ENCODE data around the gene LRP1-AS.

LRP1-AS gene

GRCh38 chr12:57097554-57097835 lies 49.9 kb downstream of the LRP1-AS start:
- DNase-seq (ENCODE audit: low read depth) = no peak

- DNase-seq (ENCODE audit: low read depth) = no peak
Measured at GRCh38 chr12:57096748-57097553, 50.5 kb downstream of the LRP1-AS start.

- DNase-seq (ENCODE audit: low read depth) = peak; percentile 48
Measured at GRCh38 chr12:57096099-57096572, 51.3 kb downstream of the LRP1-AS start.

DNA sequence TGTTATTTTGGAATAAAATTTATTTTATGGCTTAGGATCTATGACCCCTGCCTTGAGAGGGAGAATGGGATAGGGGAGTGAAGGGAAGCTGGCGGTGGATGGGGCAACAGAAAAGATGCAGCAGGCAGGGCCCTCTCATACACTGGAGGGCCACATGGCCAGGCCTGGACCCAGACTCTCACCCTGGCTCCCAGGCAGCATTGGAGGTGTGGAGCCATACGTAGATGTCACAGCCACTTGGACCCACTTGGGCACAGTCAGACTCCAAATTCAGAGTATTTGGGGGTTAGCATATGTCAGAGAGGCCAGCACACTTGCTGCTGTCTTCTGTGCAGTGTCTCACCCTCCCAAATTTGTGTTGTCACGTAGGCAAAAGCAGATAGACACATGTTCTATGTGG lies 52.0 kb downstream of the LRP1-AS start:
- DNase-seq (ENCODE audit: low read depth) = no peak

Measured in amniotic epithelial cell (primary cell).